Subcutaneous adipose tissue (tissue), 4 donors: ENCODE results near the gene PHF11. TPM values are rescaled to one million over a fixed set of nuclear protein-coding genes. Genes with fewer than 3 reads are reported as not detected.

Experiments used
- CTCF ChIP-seq: fragments of 450-650 bp; IDR thresholded peaks from one replicate; pipeline ENCODE4 v1.5.1; 2016; ENCODE audit warnings: low read depth, mild to moderate bottlenecking, control low read depth, antibody characterized with exemption, moderate library complexity
- total RNA-seq, 4 donors: library from RNA; depleted of rRNA; stranded (reverse); fragments of >200 nt; gene quantifications; one replicate each; pipeline ENCODE4 v1.1.0, GENCODE V29; 2016

PHF11 gene
- total RNA-seq, 4 donors from 2014 or later: 37.7 to 67.2 (median 47.5) TPM

DNA sequence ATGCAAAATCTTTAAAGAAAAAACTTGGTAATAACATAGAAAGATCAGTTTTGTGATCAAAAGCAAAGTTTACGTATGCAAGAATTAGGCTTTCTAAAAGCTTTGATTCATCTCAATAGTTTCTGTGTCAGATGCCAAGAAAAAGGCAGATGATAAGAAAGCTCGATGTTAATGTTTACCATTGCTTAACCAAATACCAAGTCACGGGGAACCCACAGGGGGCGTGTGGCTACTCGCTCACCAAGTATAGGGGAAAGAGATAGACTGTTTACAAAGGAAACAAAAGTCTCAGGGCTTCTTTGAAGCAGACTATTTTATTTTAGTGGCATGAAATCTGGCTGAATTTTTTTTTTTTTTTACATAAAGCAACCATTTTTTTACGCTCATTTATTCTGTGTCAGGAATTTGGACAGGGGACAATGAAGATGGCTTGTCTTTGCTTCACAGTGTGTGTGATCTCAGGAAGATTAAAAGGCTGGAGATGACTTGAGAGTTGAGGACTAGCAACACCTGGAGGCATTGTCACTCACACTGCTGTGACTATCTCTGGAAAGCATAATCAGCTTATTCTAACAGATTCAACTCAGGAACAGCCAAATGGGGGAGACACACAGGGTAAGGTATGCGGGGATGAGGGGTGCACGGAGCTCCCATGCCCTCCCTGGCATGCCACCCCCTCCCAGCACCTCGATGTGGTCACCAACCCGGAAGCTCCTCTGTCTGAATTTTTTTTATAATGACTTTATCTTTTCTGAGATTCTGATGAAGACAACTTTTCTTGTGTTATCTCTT lies 64.7 kb downstream of the PHF11 start:
- no peak for TF ChIP-seq CTCF

DNA sequence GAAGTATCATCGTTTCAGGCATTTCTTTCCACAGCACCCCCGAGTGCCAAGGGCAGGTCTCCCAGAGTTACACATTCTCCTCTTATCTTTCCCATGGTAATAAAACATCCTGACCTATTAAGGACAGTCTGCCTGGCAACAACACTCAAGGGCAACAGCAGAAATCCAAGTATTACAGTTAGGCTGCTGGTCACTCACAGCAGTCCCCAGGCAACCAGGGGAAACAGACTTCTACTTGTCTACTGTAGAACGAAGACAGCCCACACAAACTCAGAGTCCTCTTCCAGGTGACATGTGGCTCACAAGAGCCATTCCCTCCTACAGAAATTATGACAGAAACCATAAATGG lies 65.3 kb downstream of the PHF11 start:
- no peak for TF ChIP-seq CTCF

DNA sequence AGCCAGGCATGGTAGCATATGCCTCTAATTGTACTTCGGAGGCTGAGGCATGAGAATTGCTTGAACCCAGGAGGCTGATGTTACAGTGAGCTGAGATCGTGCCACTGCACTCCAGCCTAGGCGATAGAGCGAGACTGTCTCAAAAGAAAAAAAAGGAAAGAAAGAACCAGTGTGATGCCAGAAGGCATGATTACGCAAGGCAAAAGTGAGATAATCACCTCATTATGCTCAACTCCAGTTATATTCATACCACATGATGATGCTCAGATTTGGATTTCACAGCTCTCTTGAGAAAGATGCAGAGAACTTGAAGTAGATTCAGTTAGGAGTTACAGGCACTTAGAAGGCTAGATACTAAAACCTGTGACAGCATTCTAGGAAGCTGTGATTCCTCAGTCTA lies 67.8 kb downstream of the PHF11 start:
- TF ChIP-seq CTCF: no peak

GRCh38 chr13:49566461-49566860 lies 70.7 kb downstream of the PHF11 start:
- no peak for TF ChIP-seq CTCF

DNA sequence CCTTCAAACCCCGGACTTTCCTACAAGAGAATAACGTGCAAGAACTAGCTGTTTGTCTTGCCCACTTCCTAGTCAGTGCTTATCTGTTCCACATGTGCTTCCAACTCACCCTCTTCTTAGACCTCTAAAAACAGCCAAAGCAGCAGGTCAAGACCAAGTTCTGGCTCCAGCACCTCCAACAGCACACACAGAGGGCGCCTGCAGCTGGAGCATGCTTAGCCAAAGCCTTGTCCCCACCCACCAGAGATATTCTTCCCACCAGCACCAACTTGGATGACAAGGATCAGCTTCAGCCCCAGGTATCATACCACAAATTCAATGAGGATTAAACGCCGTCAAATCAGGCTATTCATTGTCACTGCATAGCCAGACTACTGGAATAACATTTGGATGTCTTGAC lies 71.7 kb downstream of the PHF11 start:
- TF ChIP-seq CTCF: no peak

GRCh38 chr13:49569993-49570689 lies 74.4 kb downstream of the PHF11 start:
- no peak for TF ChIP-seq CTCF

DNA sequence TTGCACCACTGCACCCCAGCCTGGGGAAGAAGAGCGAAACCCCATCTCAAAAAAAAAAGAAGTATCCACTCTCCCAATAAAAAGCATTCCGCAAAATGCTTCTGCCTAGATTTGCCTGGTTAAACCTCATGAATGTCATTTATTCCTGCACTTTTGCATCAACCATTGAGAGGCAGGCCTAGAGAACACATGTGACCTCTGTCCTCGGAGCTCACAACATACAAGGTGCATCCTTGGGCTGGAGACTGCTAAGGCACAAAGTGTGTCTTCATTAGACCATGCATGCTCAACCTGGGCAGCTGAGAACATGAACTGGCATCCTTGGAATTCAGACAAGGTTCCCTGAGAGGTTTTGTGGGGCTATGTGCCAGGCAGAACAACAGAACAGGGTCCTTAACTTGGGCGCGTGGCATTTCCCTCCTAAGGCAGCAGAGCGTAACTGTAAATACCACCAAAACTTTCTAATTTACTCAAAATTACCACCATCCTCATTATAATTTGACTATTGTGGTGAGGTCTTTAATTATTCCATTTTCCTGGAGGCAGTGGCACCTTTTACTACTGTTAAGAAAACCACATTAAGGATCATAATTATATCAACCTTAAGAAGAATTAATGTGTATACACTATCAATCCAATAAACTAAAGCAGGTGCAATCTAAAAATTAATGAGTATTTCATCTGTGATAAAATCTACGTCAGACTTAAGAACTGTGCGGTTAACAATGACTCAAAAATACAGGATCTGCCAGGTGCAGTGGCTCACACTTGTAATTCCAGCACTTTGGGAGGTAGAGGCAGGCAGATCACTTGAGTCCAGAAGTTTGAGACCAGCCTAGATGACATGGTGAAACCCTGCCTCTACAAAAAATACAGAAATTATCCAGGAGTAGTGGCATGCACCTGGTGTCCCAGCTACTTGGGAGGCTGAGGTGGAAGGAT lies 75.8 kb downstream of the PHF11 start:
- no peak for TF ChIP-seq CTCF
